H9 (cell line): ENCODE results near the gene CYP19A1. TPM values are rescaled to one million over a fixed set of nuclear protein-coding genes. Genes with fewer than 3 reads are reported as not detected.

Experiments used
- DNase-seq: peaks from one replicate; pipeline ENCODE4 v3.0.0-alpha.2; 2017
- H2AFZ ChIP-seq: one replicate; pipeline ENCODE4 v1.6.1; 2013; ENCODE audit warnings: mild to moderate bottlenecking, low read length, control low read depth, moderate library complexity
- H2AK5ac ChIP-seq: 2 replicates; pipeline ENCODE4 v1.6.1; 2013; ENCODE audit warnings: low read length, control low read depth, mixed read lengths; ENCODE audit not compliant: insufficient read length
- H2BK120ac ChIP-seq: one replicate; pipeline ENCODE4 v1.6.1; 2013; ENCODE audit warnings: low read depth, mild to moderate bottlenecking, low read length, control low read depth, inconsistent platforms; ENCODE audit not compliant: poor library complexity, severe bottlenecking
- H2BK12ac ChIP-seq: 2 replicates; pipeline ENCODE4 v1.6.1; 2013; ENCODE audit warnings: low read length, control low read depth, mixed read lengths, low read depth; ENCODE audit not compliant: insufficient read length
- H2BK15ac ChIP-seq: 2 replicates; pipeline ENCODE4 v1.6.1; 2013; ENCODE audit warnings: low read depth, low read length, control low read depth
- H2BK20ac ChIP-seq: one replicate; pipeline ENCODE4 v1.6.1; 2013; ENCODE audit warnings: low read depth, mild to moderate bottlenecking, low read length, control low read depth, inconsistent platforms; ENCODE audit not compliant: poor library complexity, severe bottlenecking
- H2BK5ac ChIP-seq: 2 replicates; pipeline ENCODE4 v1.6.1; 2013; ENCODE audit warnings: low read length, control low read depth, mixed read lengths; ENCODE audit not compliant: insufficient read length
- H3K14ac ChIP-seq: 2 replicates; pipeline ENCODE4 v1.6.1; 2013; ENCODE audit warnings: low read length, control low read depth; ENCODE audit not compliant: insufficient read depth
- H3K18ac ChIP-seq: 2 replicates; pipeline ENCODE4 v1.6.1; 2013; ENCODE audit warnings: low read depth, mild to moderate bottlenecking, mixed read lengths, low read length, control low read depth; ENCODE audit not compliant: insufficient read length
- H3K23ac ChIP-seq: 2 replicates; pipeline ENCODE4 v1.6.1; 2013; ENCODE audit warnings: low read length, control low read depth, mixed read lengths, low read depth; ENCODE audit not compliant: insufficient read length
- H3K23me2 ChIP-seq: 2 replicates; pipeline ENCODE4 v1.6.1; 2013; ENCODE audit warnings: low read depth, mild to moderate bottlenecking, mixed read lengths, low read length, control low read depth; ENCODE audit not compliant: insufficient read length, poor library complexity, severe bottlenecking
- H3K27ac ChIP-seq: 2 replicates; pipeline ENCODE4 v1.5.1; 2013; ENCODE audit warnings: low read length, control low read depth, mixed read lengths, low read depth; ENCODE audit not compliant: insufficient read length
- H3K27me3 ChIP-seq: 2 replicates; pipeline ENCODE4 v1.6.1; 2013; ENCODE audit warnings: low read length, control low read depth, inconsistent platforms; ENCODE audit not compliant: insufficient read depth
- H3K4ac ChIP-seq: 2 replicates; pipeline ENCODE4 v1.6.1; 2013; ENCODE audit warnings: low read depth, mild to moderate bottlenecking, control low read depth, inconsistent platforms, low read length, moderate library complexity
- H3K4me1 ChIP-seq: 2 replicates; pipeline ENCODE4 v1.6.1; 2013; ENCODE audit warnings: low read length, control low read depth, inconsistent platforms; ENCODE audit not compliant: insufficient read depth
- H3K4me2 ChIP-seq: 2 replicates; pipeline ENCODE4 v1.6.1; 2013; ENCODE audit warnings: low read length, control low read depth, mixed read lengths; ENCODE audit not compliant: insufficient read length, insufficient read depth
- H3K56ac ChIP-seq: 2 replicates; pipeline ENCODE4 v1.6.1; 2013; ENCODE audit warnings: low read depth, mild to moderate bottlenecking, mixed read lengths, low read length, control low read depth; ENCODE audit not compliant: insufficient read length
- H3K79me1 ChIP-seq: 2 replicates; pipeline ENCODE4 v1.6.1; 2013; ENCODE audit warnings: low read depth, mild to moderate bottlenecking, moderate library complexity, low read length, control low read depth, inconsistent platforms; ENCODE audit not compliant: insufficient read depth, poor library complexity, severe bottlenecking
- H3K79me2 ChIP-seq: 2 replicates; pipeline ENCODE4 v1.6.1; 2013; ENCODE audit warnings: low read length, control low read depth, inconsistent platforms; ENCODE audit not compliant: insufficient read depth
- H3K9ac ChIP-seq: 2 replicates; pipeline ENCODE4 v1.6.1; 2013; ENCODE audit warnings: low read length, control low read depth, mixed read lengths; ENCODE audit not compliant: insufficient read length; ENCODE audit errors: extremely low read depth
- H3K9me3 ChIP-seq: one replicate; pipeline ENCODE4 v1.6.1; 2013; ENCODE audit warnings: low read depth, low read length, inconsistent platforms; ENCODE audit not compliant: control insufficient read depth
- H3T11ph ChIP-seq: one replicate; pipeline ENCODE4 v1.6.1; 2013; ENCODE audit warnings: mild to moderate bottlenecking, low read length, control low read depth, inconsistent platforms
- H4K20me1 ChIP-seq: one replicate; pipeline ENCODE4 v1.6.1; 2013; ENCODE audit not compliant: control insufficient read depth, insufficient read length, insufficient read depth
- H4K5ac ChIP-seq: 2 replicates; pipeline ENCODE4 v1.6.1; 2013; ENCODE audit warnings: low read depth, mild to moderate bottlenecking, mixed read lengths, low read length, control low read depth; ENCODE audit not compliant: insufficient read length
- H4K8ac ChIP-seq: replicated peaks from 2 replicates; pipeline ENCODE4 v1.6.1; 2013; ENCODE audit warnings: low read length, control low read depth, mixed read lengths, low read depth; ENCODE audit not compliant: insufficient read length
- H4K91ac ChIP-seq: 2 replicates; pipeline ENCODE4 v1.6.1; 2013; ENCODE audit warnings: low read depth, mild to moderate bottlenecking, moderate library complexity, mixed read lengths, low read length, control low read depth; ENCODE audit not compliant: insufficient read length
- H3K27ac Mint-ChIP-seq, 3 experiments: 2 replicates in 2 of 3; 3 replicates in 1 of 3; pipeline ENCODE4 v1.8.0; 2020 to 2021; ENCODE audit warnings: mixed read lengths in 3 of 3, mild to moderate bottlenecking in 1 of 3, moderate library complexity in 1 of 3
- H3K27me3 Mint-ChIP-seq: 2 replicates; pipeline ENCODE4 v1.8.0; 2021; ENCODE audit warnings: low read depth, mild to moderate bottlenecking, moderate library complexity, mixed read lengths
- H3K36me3 Mint-ChIP-seq, 3 experiments: 2 replicates in 2 of 3; 3 replicates in 1 of 3; pipeline ENCODE4 v1.8.0; 2020 to 2021; ENCODE audit warnings: low read depth in 3 of 3, mixed read lengths in 3 of 3; ENCODE audit not compliant: insufficient read depth in 1 of 3
- H3K4me1 Mint-ChIP-seq, 2 experiments: 2 replicates each; pipeline ENCODE4 v1.8.0; 2020; ENCODE audit warnings: mixed read lengths in 2 of 2
- H3K4me3 Mint-ChIP-seq, 2 experiments: 2 replicates in 1 of 2; 3 replicates in 1 of 2; pipeline ENCODE4 v1.8.0; 2020 to 2021; ENCODE audit warnings: mild to moderate bottlenecking in 2 of 2, mixed read lengths in 2 of 2, moderate library complexity in 1 of 2
- H3K9me3 Mint-ChIP-seq, 2 experiments: 2 replicates in 1 of 2; 3 replicates in 1 of 2; pipeline ENCODE4 v1.8.0; 2020; ENCODE audit warnings: mild to moderate bottlenecking in 2 of 2, mixed read lengths in 2 of 2, moderate library complexity in 1 of 2
- WGBS: extraction: QIAGEN DNeasy Blood & Tissue Kit; methylation state at CpG from one replicate; pipeline ENCODE4 v1.1.7; 2013; ENCODE audit warnings: missing lambda C conversion rate, low lambda C conversion rate, mixed read lengths; ENCODE audit not compliant: insufficient read length; ENCODE audit errors: extremely low coverage; 5-methylcytosine and 5-hydroxymethylcytosine counted together
- total RNA-seq: library from RNA; stranded (reverse); gene quantifications from 2 replicates; pipeline ENCODE4 v1.2.1, GENCODE V29; 2021
- TF ChIP-seq, protein P1 (sequence below): fragments of 200-600 bp; sonication (generic); conservative IDR thresholded peaks from 3 replicates; pipeline ENCODE4 v1.8.0; 2021; ENCODE audit warnings: antibody characterized with exemption, mild to moderate bottlenecking

CYP19A1 gene
- total RNA-seq, 1 experiment from 2014 or later: not detected

DNA sequence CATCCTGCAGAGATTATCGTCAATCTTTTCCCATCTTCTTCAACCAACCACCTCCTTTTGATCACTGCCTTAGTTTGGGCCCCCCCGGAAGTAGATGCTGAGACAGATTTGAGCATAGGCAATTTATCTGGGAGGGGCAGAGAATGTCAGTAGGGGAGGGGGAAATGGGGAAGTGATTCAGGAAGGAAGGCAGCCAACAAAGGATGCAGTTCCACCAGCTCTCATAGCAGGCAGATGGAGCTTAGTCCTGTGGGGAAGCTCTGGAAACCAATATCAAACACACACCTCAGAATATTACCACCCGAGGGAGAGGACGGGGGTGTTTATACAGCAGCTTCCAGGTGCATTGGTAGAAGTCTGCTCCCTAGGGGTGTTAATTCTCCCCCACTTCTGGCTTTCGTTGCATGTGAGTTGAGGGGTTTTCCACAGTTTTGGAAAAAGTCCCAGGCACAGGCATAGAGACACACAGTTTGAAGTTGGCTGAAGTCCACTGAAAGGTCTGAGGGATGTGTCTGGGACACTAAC is 152.2 kb downstream of the CYP19A1 start:
- H2BK20ac ChIP-seq: no peak overlapping the region
- TF ChIP-seq, protein P1, sequence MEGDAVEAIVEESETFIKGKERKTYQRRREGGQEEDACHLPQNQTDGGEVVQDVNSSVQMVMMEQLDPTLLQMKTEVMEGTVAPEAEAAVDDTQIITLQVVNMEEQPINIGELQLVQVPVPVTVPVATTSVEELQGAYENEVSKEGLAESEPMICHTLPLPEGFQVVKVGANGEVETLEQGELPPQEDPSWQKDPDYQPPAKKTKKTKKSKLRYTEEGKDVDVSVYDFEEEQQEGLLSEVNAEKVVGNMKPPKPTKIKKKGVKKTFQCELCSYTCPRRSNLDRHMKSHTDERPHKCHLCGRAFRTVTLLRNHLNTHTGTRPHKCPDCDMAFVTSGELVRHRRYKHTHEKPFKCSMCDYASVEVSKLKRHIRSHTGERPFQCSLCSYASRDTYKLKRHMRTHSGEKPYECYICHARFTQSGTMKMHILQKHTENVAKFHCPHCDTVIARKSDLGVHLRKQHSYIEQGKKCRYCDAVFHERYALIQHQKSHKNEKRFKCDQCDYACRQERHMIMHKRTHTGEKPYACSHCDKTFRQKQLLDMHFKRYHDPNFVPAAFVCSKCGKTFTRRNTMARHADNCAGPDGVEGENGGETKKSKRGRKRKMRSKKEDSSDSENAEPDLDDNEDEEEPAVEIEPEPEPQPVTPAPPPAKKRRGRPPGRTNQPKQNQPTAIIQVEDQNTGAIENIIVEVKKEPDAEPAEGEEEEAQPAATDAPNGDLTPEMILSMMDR: no peak
- no peaks in the 10 kb centered on the region for H3K23me2 ChIP-seq
- no peak overlapping the region for H3K14ac ChIP-seq
- H3K79me2 ChIP-seq: no peaks in the 10 kb centered on the region
- no peaks in the 10 kb centered on the region for H3K79me1 ChIP-seq
- no peak overlapping the region for H3T11ph ChIP-seq
- Mint-ChIP-seq H3K27me3 (no peaks in the 10 kb centered on the region; the same call in 1 of the 2 replicates), H3K4me1 (no peaks in the 10 kb centered on the region), H3K9me3 (no peaks in the 10 kb centered on the region), H3K27ac (no peak overlapping the region), H3K36me3 (no peaks in the 10 kb centered on the region; a peak in 1 of 7 replicates), H3K4me3 (no peak overlapping the region)
- no peak overlapping the region for H3K56ac ChIP-seq
- no peaks in the 10 kb centered on the region; the same call in 1 of the 2 replicates for H3K27me3 ChIP-seq
- H3K27ac ChIP-seq: no peak overlapping the region
- no peak overlapping the region for H2AFZ ChIP-seq
- H2BK5ac ChIP-seq: no peak overlapping the region
- H4K20me1 ChIP-seq: no peaks in the 10 kb centered on the region
- H3K18ac ChIP-seq: no peak overlapping the region
- no peak overlapping the region for H2AK5ac ChIP-seq
- H3K9me3 ChIP-seq: no peaks in the 10 kb centered on the region
- DNase-seq: no peak
- H3K4ac ChIP-seq: no peak overlapping the region
- H3K23ac ChIP-seq: no peak overlapping the region
- no CpG with 5 or more reads among the region's 5 CpGs for WGBS
- H4K5ac ChIP-seq: no peak overlapping the region
- no peaks in the 10 kb centered on the region for H3K4me1 ChIP-seq
- H2BK15ac ChIP-seq: no peak overlapping the region
- H2BK12ac ChIP-seq: no peak overlapping the region
- no peak overlapping the region for H4K8ac ChIP-seq
- no peak overlapping the region for H3K9ac ChIP-seq
- no peak overlapping the region for H3K4me2 ChIP-seq
- no peak overlapping the region for H4K91ac ChIP-seq
- H2BK120ac ChIP-seq: no peak overlapping the region
